ENCODE measurements around the gene CSMD2.

- TF ChIP-seq CTCF (IDR thresholded peaks at IDR 0.05; ENCODE audit: low read depth, low read length) (no peak), EZH2phosphoT487 (IDR thresholded peaks at IDR 0.05; ENCODE audit: low read depth) (no peak)
Observed at GRCh38 chr1:33661811-33662454, 503.1 kb downstream of the CSMD2 start.
